H1 (cell line): ENCODE data around the gene FRMPD2. TPM values are rescaled to one million over a fixed set of nuclear protein-coding genes. Genes with fewer than 3 reads are reported as not detected.

ENCODE experiments used
- ATF3 ChIP-seq: IDR thresholded peaks from 2 replicates; pipeline ENCODE4 v1.6.1; 2011; ENCODE audit warnings: low read depth, mild to moderate bottlenecking, low read length; ENCODE audit not compliant: insufficient read depth
- BACH1 ChIP-seq: IDR thresholded peaks from 2 replicates; pipeline ENCODE4 v1.6.1; 2012; ENCODE audit warnings: low read length, improper control_type of control experiment
- CHD2 ChIP-seq: IDR thresholded peaks from 2 replicates; pipeline ENCODE4 v1.6.1; 2012; ENCODE audit warnings: low read length, improper control_type of control experiment
- MAFK ChIP-seq: IDR thresholded peaks from 2 replicates; pipeline ENCODE4 v1.6.1; 2012; ENCODE audit warnings: low read depth, mild to moderate bottlenecking, improper control_type of control experiment, low read length
- SIRT6 ChIP-seq: IDR thresholded peaks from one replicate; pipeline ENCODE4 v1.7.1; 2012; ENCODE audit warnings: low read length, inconsistent platforms
- TBP ChIP-seq: IDR thresholded peaks from 2 replicates; pipeline ENCODE4 v1.6.1; 2011; ENCODE audit warnings: low read depth, low read length, improper control_type of control experiment
- polyA plus RNA-seq, 7 experiments: library from polyadenylated mRNA; depleted of rRNA in 3 of 7; stranded (reverse) in 5 of 7; unstranded in 2 of 7; fragments of >200 nt in 5 of 7; fragments of 200-250 nt in 2 of 7; gene quantifications; 1 replicate in 5 of 7; 2 replicates in 1 of 7; 4 replicates in 1 of 7; pipeline versions ENCODE4 v1.2.1 to v1.2.3, GENCODE V29; 2011 to 2013; ENCODE audit warnings: missing spikeins in 2 of 7, mixed read lengths in 2 of 7
- total RNA-seq: library from RNA; stranded (reverse); fragmentation: NEBNext Ultra II Directional; extraction: Animal tissue kit (Norgen Biotek cat#: 25700); gene quantifications from 2 replicates; pipeline ENCODE4 v1.2.1, GENCODE V29; 2021
- TF ChIP-seq, protein P1 (sequence below): IDR thresholded peaks from 2 replicates; pipeline ENCODE4 v1.6.1; 2012; ENCODE audit warnings: inconsistent platforms

The FRMPD2 gene
- total and polyA plus RNA-seq, 2 of the 8 experiments (the other 6 are each of a cell fraction or from before 2014, with no cell fraction given): 0.07 to 0.47 TPM

DNA sequence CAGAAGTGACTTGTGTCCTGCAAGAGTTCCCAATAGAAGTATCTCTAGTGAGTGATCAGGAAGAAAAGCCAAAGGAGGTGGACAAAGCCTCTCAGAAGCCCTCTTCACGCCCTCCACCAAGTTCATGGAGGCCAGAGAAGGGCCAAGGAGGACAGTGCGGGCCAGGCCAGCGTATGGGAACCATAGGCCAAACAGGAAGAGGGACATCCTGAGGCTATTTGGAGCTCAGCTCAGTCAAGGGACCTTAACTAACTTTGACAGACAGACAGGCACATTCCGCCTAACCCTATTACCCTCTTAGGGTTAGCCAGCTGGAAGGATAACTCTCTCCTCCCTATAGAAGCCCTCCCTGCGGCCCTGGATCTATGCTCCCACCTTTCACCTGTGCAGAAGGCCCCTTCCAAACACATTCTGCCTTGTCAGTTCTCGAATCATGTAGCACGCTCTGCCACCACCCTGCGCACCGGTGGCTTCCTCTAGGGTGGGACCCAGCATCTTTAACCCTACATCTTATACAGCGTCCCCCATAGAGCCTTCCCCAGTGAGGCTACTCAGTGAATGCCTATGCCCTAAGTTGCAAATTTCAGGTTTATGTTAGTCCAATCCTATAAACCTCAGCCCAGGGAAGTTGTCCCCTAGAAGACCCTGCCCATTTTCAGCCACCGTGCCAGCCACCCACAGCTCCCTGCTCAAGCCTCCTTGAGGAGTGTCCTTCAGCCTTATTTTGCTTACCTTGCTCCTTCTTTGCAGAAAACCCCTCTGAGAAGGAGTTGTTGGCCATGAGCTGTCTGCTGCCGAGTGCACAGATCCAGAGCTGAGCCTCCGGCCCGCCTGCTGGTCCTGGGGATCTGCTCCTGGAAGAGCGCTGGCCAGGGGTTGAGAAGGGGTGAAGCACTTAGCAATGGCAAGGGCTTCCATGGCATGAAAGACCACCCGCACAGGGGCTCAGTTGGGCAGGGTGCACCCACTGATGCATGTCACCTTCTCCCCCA is 36.9 kb downstream of the FRMPD2 start (continued):
- no peak for TF ChIP-seq SIRT6
- no peak for TF ChIP-seq CHD2
- no peak for TF ChIP-seq MAFK
- no peak for TF ChIP-seq ATF3
- TF ChIP-seq, protein P1, sequence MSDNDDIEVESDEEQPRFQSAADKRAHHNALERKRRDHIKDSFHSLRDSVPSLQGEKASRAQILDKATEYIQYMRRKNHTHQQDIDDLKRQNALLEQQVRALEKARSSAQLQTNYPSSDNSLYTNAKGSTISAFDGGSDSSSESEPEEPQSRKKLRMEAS: no peak
- TF ChIP-seq TBP: no peak
- no peak for TF ChIP-seq BACH1
